Heart left ventricle (tissue), 16 donors: ENCODE measurements around the gene SLC25A26. TPM values are rescaled to one million over a fixed set of nuclear protein-coding genes. Genes with fewer than 3 reads are reported as not detected.

Source experiments
- ATAC-seq, 4 donors: fragments of 200-7000 bp; cut with Tn5 transposase; one replicate each; pipeline ENCODE4 v1.9.1; 2020 to 2022; ENCODE audit warnings: moderate library complexity in 4 of 4, mild to moderate bottlenecking in 3 of 4, moderate number of reproducible peaks in 1 of 4
- DNase-seq, 5 donors: peaks; one replicate each; pipeline ENCODE4 v3.0.0-alpha.2; 2020
- H3K27ac ChIP-seq, 12 donors: fragments of 200-600 bp; sonication (generic) in 4 of 12; one replicate each; pipeline versions ENCODE4 v1.5.0 to v1.8.0; 2016 to 2022; ENCODE audit warnings: mild to moderate bottlenecking in 2 of 12
- H3K27me3 ChIP-seq, 9 donors: fragments of 200-600 bp; sonication (generic) in 2 of 9; one replicate each; pipeline versions ENCODE4 v1.5.1 to v1.8.0; 2016 to 2022; ENCODE audit warnings: mild to moderate bottlenecking in 3 of 9
- H3K36me3 ChIP-seq, 9 donors: fragments of 200-600 bp; sonication (generic) in 2 of 9; one replicate each; pipeline versions ENCODE4 v1.5.0 to v1.8.0; 2018 to 2022; ENCODE audit warnings: mild to moderate bottlenecking in 2 of 9
- H3K4me1 ChIP-seq, 12 donors: fragments of 200-600 bp; sonication (generic) in 4 of 12; one replicate each; pipeline versions ENCODE4 v1.5.0 to v1.8.0; 2016 to 2022; ENCODE audit warnings: mild to moderate bottlenecking in 3 of 12
- H3K4me3 ChIP-seq, 12 donors: fragments of 200-600 bp; sonication (generic) in 4 of 12; one replicate each; pipeline versions ENCODE4 v1.5.0 to v1.8.0; 2017 to 2022; ENCODE audit warnings: mild to moderate bottlenecking in 9 of 12, moderate library complexity in 4 of 12
- H3K9me3 ChIP-seq, 12 donors: fragments of 200-600 bp; sonication (generic) in 4 of 12; one replicate each; pipeline versions ENCODE4 v1.5.0 to v1.8.0; 2016 to 2022; ENCODE audit warnings: mild to moderate bottlenecking in 1 of 12
- POLR2A ChIP-seq, 2 donors: fragments of 450-650 bp; IDR thresholded peaks; one replicate each; pipeline ENCODE4 v1.6.1; 2017; ENCODE audit warnings: antibody characterized with exemption in 2 of 2, mild to moderate bottlenecking in 2 of 2, moderate library complexity in 2 of 2
- WGBS, 4 donors: extraction: QIAGEN DNeasy Blood & Tissue Kit in 2 of 4; methylation state at CpG; one replicate each; pipeline versions ENCODE4 v1.1.5 to v1.1.7; 2013 to 2018; 5-methylcytosine and 5-hydroxymethylcytosine counted together
- intact Hi-C, 10 donors: fragments of 100-400 bp; cut with DNase I; formaldehyde crosslinking; loops; one replicate each; pipeline versions ENCODE4 v1.11.1 to v1.14.2; 2022
- polyA plus RNA-seq, 2 donors: library from polyadenylated mRNA; stranded (reverse); fragments of 200-250 nt; gene quantifications; one replicate each; pipeline ENCODE4 v1.2.3, GENCODE V29; 2013
- total RNA-seq, 9 donors: library from RNA; depleted of rRNA in 2 of 9; stranded (reverse); fragments of >200 nt in 2 of 9; fragmentation: NEBNext Ultra II Directional in 3 of 9; extraction: Animal tissue kit (Norgen Biotek cat#: 25700) in 3 of 9; gene quantifications; one replicate each; pipeline versions ENCODE4 v1.1.0 to v1.2.4, GENCODE V29; 2016 to 2023
- TF ChIP-seq, protein P1 (sequence below), 12 donors: fragments of 200-600 bp; sonication (generic) in 4 of 12; IDR thresholded peaks; one replicate each; pipeline versions ENCODE4 v1.5.0 to v1.8.0; 2018 to 2022; ENCODE audit warnings: antibody characterized with exemption in 12 of 12, mild to moderate bottlenecking in 5 of 12
- donor health status: ischemic (EF 13 %, LVEDD 7.1; RV severe dilation, severe dysfunction).
- donor health status: healthy with polysubstance abuse.
- donor health status: DM: no; HTN: yes; CAD: no.
- donor health status: DM: no; HTN: no; CAD: no.
- donor health status: ischemic (EF 25% LVEDD 6.9; RV normal size, moderate dysfunction).
- donor health status: ischemic (EF 25% LVEDD 5.7; RV mildly dilated, moderate dysfunction).
- donor health status: healthy.
- donor health status: DM: yes; HTN: yes; CAD: no.
- donor health status: ischemic (EF 35%, LVEDD 5.7; RV mildly dilated, moderate dysfunction).
- donor health status: nonischemic (EF 11% LVEDD 7.7; RV severe dilation, severe dysfunction).
- donor health status: DM: yes; HTN: yes; CAD: no.
- donor health status: PGD.
- donor health status: ischemic (EF 29% LVEDD 5.4; RV normal size, mild dysfunction).
- donor health status: nonischemic (EF 23%, LVEDD 6.1; RV moderate dilation, normal function).

SLC25A26 gene
- total and polyA plus RNA-seq, 11 donors = 20.0 to 42.2 (median 25.4) TPM

DNA sequence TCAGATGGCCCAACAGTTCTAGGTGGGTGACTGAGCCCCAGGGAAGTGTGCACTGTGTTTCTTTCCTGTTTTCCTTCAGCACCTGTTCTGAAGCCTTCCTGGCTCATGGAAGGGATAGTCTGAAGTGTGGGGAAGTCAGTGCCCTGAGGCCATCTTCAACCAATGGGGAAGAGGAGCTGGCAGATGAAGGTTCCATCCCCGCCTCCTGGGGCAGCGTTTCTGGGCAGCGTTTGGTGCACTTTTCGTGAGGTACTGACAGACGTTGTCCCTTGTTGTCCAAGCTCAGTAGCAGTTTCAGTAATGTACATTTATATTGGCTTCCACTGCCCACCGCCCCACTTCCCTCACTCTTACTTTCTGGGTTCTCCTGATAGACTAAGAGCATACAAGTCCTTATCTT is 42.6 kb upstream of the SLC25A26 start:
- intact Hi-C loops = no loop called here
- H3K4me3 ChIP-seq = no peak overlapping the region
- DNase-seq = no peak
- 81 to 86% (median 84%) methylated on average over 6 of the region's 6 CpGs for WGBS, 4 donors
- no peak for ATAC-seq
- H3K27ac ChIP-seq = peak overlapping the region in 11 of 12 donors; percentile 11 to 93 (median 72)
- H3K36me3 ChIP-seq = no peaks in the 10 kb centered on the region
- no peaks in the 10 kb centered on the region for H3K27me3 ChIP-seq
- peaks cover 0 to 48% (median 14%) of the 10 kb centered on the region in 12 donors for H3K4me1 ChIP-seq
- H3K9me3 ChIP-seq = no peaks in the 10 kb centered on the region
- TF ChIP-seq POLR2A (IDR thresholded peaks at IDR 0.05) = no peak
- TF ChIP-seq, protein P1, sequence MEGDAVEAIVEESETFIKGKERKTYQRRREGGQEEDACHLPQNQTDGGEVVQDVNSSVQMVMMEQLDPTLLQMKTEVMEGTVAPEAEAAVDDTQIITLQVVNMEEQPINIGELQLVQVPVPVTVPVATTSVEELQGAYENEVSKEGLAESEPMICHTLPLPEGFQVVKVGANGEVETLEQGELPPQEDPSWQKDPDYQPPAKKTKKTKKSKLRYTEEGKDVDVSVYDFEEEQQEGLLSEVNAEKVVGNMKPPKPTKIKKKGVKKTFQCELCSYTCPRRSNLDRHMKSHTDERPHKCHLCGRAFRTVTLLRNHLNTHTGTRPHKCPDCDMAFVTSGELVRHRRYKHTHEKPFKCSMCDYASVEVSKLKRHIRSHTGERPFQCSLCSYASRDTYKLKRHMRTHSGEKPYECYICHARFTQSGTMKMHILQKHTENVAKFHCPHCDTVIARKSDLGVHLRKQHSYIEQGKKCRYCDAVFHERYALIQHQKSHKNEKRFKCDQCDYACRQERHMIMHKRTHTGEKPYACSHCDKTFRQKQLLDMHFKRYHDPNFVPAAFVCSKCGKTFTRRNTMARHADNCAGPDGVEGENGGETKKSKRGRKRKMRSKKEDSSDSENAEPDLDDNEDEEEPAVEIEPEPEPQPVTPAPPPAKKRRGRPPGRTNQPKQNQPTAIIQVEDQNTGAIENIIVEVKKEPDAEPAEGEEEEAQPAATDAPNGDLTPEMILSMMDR (IDR thresholded peaks at IDR 0.05) = no peak

DNA sequence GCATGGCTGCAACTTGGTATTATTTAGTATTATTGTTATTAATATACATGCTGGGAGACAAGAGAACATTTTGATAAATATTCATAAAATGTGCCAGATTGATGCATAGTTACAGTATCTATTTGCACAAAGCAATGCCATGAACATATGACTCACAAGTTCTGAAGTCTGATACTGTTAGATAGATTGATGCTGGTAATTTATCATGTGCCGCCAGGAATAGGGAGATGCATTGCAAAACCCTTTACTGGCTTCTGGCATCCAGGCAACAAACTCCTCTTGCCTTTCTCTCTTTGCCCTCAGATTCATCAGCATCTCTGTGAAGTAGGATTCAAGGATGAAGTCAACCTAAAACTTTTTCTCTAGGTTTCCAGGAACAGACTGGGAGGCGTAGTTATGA is 41.0 kb upstream of the SLC25A26 start:
- Histone ChIP-seq H3K27me3 (no peaks in the 10 kb centered on the region), H3K9me3 (no peaks in the 10 kb centered on the region), H3K27ac (peak overlapping the region in 11 of 12 donors; percentile 17 to 94 (median 73)), H3K4me3 (no peak overlapping the region), H3K4me1 (peaks cover 0 to 53% (median 14%) of the 10 kb centered on the region in 12 donors), H3K36me3 (no peaks in the 10 kb centered on the region)
- DNase-seq (no peak), ATAC-seq (no peak)
- intact Hi-C loops = loop anchor here in 1 of 10 donors (5.0 kb wide), 1 partner anchor 142 kb away; the partner anchor contains the start of gene MAGI1
- WGBS, 4 donors = 78 to 91% (median 85%) methylated on average over 2 of the region's 2 CpGs
- no peak for TF ChIP-seq POLR2A (IDR thresholded peaks at IDR 0.05)
- TF ChIP-seq, protein P1 (IDR thresholded peaks at IDR 0.05) = no peak

DNA sequence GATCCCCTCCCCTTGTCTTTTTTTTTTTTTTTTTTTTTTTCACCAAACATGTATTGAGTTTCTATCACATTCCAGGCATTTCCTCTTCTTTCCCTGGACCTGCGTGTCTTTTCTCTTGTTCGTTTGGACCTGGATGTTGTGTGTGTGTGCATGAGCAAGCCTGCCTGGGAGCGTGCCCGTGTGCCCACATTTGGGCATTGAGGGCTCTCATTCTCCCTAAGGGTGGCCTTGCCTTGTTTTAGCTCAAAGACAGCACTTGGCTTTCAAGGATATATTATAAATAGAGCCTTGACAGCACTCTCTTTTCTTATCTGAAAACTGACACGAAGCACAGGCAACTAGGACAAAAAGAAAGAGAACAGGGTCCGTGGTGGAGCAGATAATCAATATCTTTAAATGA is 39.0 kb upstream of the SLC25A26 start:
- Histone ChIP-seq H3K27me3 (no peaks in the 10 kb centered on the region), H3K4me3 (no peak overlapping the region), H3K4me1 (peaks cover 0 to 46% (median 14%) of the 10 kb centered on the region in 12 donors), H3K36me3 (no peaks in the 10 kb centered on the region), H3K27ac (peak overlapping the region; percentile 36 to 94 (median 75)), H3K9me3 (no peaks in the 10 kb centered on the region)
- intact Hi-C loops = loop anchor here in 1 of 10 donors (5.0 kb wide), 1 partner anchor 144 kb away; the partner anchor contains the start of gene MAGI1
- peak; percentile 73 to 85 (median 80) for ATAC-seq
- peak in 4 of 5 donors; percentile 57 to 81 (median 64) for DNase-seq
- WGBS, 4 donors = 22 to 35% (median 31%) methylated on average over 6 of the region's 6 CpGs
- TF ChIP-seq POLR2A (IDR thresholded peaks at IDR 0.05) = no peak
- TF ChIP-seq, protein P1 (IDR thresholded peaks at IDR 0.05) = no peak

- Histone ChIP-seq H3K9me3 (no peaks in the 10 kb centered on the region), H3K27me3 (no peaks in the 10 kb centered on the region), H3K27ac (peak overlapping the region; percentile 36 to 94 (median 75)), H3K4me3 (no peak overlapping the region), H3K36me3 (no peaks in the 10 kb centered on the region), H3K4me1 (peaks cover 0 to 45% (median 14%) of the 10 kb centered on the region in 12 donors)
- TF ChIP-seq, protein P1 (IDR thresholded peaks at IDR 0.05) = no peak
- TF ChIP-seq POLR2A (IDR thresholded peaks at IDR 0.05) = no peak
- intact Hi-C loops = loop anchor here in 1 of 10 donors (5.0 kb wide), 1 partner anchor 145 kb away; the partner anchor contains the start of gene MAGI1
- no peak for DNase-seq
- 39 to 59% (median 49%) methylated on average over 6 of the region's 6 CpGs for WGBS, 4 donors
- ATAC-seq = peak in 3 of 4 donors; percentile 26 to 42 (median 30)
Measured at GRCh38 chr3:66182246-66182645, 38.6 kb upstream of the SLC25A26 start.
